Right cardiac atrium (tissue), 5 donors: Measurements from ENCODE around the gene TTLL12. TPM values are rescaled to one million over a fixed set of nuclear protein-coding genes. Genes with fewer than 3 reads are reported as not detected.
A peak's percentile ranks its signal among the peaks of the same experiment; 100 is the strongest.

Source experiments
- ATAC-seq, 2 donors: fragments of 200-7000 bp; cut with Tn5 transposase; one replicate each; pipeline versions ENCODE4 v1.8.0 to v1.9.1; 2020; ENCODE audit warnings: moderate library complexity in 2 of 2, mild to moderate bottlenecking in 1 of 2
- DNase-seq, 3 donors: peaks; one replicate each; pipeline ENCODE4 v3.0.0-alpha.2; 2020
- H3K27ac ChIP-seq: one replicate; pipeline ENCODE4 v1.5.1; 2013; ENCODE audit warnings: mild to moderate bottlenecking, low read length, control low read depth, moderate library complexity
- H3K27me3 ChIP-seq: one replicate; pipeline ENCODE4 v1.6.1; 2013; ENCODE audit not compliant: control insufficient read depth, insufficient read depth
- H3K4me1 ChIP-seq: one replicate; pipeline ENCODE4 v1.6.1; 2013; ENCODE audit warnings: low read length; ENCODE audit not compliant: control insufficient read depth, insufficient read depth
- H3K4me3 ChIP-seq: one replicate; pipeline ENCODE4 v1.5.1; 2013; ENCODE audit warnings: low read length, control low read depth
- H3K9me3 ChIP-seq: one replicate; pipeline ENCODE4 v1.6.1; 2013; ENCODE audit warnings: low read length; ENCODE audit not compliant: control insufficient read depth
- WGBS: extraction: QIAGEN DNeasy Blood & Tissue Kit; methylation state at CpG from one replicate; pipeline ENCODE4 v1.1.7; 2013; 5-methylcytosine and 5-hydroxymethylcytosine counted together
- intact Hi-C, 4 donors: fragments of 100-400 bp; cut with DNase I; formaldehyde crosslinking; loops; one replicate each; pipeline versions ENCODE4 v1.11.0 to v1.14.0; 2022 to 2023
- polyA plus RNA-seq: library from polyadenylated mRNA; stranded (reverse); fragments of 200-250 nt; gene quantifications from one replicate; pipeline ENCODE4 v1.2.3, GENCODE V29; 2013
- total RNA-seq, 4 donors: library from RNA; stranded (reverse); fragmentation: NEBNext Ultra II Directional; extraction: Animal tissue kit (Norgen Biotek cat#: 25700); gene quantifications; one replicate each; pipeline ENCODE4 v1.2.1, GENCODE V29; 2021
- donor health status: healthy with polysubstance abuse.
- donor health status: DM: no; HTN: yes; CAD: no.
- donor health status: DM: no; HTN: no; CAD: no.
- donor health status: DM: no; HTN: yes; CAD: no; lungs with severe emphysema.
- donor health status: DM: yes; HTN: yes; CAD: no.

Gene TTLL12
- total and polyA plus RNA-seq, 5 donors, result 6.9 to 11.0 (median 10.1) TPM

DNA sequence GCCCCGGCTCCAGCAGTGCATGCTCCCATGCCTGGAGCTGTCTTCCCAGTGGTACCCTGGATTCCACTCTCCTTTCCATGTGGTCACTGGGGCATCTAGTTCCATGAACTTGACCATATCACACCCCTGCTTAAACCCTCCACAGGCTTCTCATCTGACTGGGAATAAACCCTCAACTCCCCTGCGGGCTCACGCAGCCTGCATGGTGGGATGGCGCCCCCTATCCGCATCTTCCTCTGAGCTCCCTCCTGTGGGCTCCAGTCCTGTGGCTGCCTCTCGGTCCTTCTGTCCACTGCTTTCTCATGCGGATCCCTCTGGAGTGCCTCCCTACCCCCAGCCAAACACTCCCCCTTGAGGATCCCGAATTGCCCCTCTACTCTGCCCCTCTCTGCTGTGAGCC is 41.4 kb upstream of the TTLL12 start:
- Histone ChIP-seq H3K4me1 (no peaks in the 10 kb centered on the region), H3K27me3 (no peaks in the 10 kb centered on the region), H3K9me3 (no peaks in the 10 kb centered on the region), H3K27ac (no peak overlapping the region), H3K4me3 (no peak overlapping the region)
- WGBS, result 60% methylated on average over 8 of the region's 8 CpGs
- intact Hi-C loops, result no loop called here
- DNase-seq (no peak), ATAC-seq (no peak)

DNA sequence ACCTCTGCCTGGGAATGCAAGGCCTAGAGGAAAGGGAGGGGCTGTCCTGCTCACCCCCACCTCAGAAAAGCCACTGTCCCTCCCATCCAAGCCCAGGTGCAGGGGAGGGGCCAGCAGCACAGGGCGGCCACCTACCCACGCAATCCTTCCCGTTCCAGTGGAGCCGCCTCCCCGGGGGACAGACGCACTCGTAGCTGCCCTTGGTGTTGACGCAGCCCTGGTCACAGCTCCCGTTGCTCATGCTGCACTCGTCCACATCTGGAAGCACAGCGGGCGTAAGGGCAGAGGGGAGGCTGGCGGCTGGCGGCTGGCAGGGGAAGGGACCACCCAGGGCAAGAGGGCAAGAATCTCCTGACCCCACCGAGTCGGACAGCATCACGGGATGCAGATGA is 40.3 kb upstream of the TTLL12 start:
- WGBS, result 58% methylated on average over 17 of the region's 17 CpGs
- no peaks in the 10 kb centered on the region for H3K4me1 ChIP-seq
- intact Hi-C loops, result no loop called here
- DNase-seq, result no peak
- no peak overlapping the region for H3K4me3 ChIP-seq
- H3K9me3 ChIP-seq, result no peaks in the 10 kb centered on the region
- no peak for ATAC-seq
- H3K27me3 ChIP-seq, result no peaks in the 10 kb centered on the region
- H3K27ac ChIP-seq, result no peak overlapping the region

DNA sequence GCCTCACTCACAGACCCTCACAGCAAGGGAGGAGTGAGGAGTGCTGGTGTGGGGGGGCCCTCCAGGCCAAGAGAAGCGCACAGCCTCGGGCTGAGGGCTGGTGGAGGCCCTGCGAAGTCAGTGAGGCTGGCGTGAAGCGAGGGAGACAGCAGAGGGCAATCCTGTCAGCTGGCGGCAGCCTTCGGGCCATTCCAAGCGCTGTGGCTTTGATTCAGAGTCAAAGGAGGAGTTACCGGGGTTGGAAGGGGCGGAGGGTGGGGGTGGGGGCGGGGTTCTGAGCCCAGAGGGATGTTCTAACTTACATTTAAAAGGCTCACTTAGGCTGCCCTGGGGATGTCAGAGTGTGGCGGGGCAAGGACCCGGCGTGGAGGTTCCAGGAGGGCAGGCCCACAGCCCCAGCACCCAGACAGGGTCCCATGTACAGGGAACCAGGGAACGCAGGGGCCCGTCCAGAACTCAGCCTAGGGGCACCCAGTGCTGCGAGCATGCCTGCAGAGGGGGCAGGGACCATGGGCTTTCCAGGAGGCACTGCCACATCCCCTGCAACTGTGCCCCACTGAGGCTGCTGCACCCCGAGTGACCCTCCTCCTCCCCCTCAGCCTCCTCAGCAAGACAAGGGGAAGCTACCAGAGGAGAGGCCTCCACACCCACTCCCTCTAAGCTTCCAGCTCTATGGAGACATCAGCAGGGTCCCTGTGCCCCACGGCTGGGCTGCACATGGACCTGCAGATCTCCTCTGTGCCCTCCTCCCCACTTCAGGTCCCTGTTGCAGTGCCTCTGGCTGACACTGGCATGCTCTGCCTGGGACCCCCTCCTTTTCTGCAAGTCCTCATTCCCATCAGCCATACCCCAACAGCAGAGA is 39.7 kb upstream of the TTLL12 start:
- intact Hi-C loops, result no loop called here
- WGBS, result 54% methylated on average over 19 of the region's 19 CpGs
- no peak overlapping the region for H3K27ac ChIP-seq

DNA sequence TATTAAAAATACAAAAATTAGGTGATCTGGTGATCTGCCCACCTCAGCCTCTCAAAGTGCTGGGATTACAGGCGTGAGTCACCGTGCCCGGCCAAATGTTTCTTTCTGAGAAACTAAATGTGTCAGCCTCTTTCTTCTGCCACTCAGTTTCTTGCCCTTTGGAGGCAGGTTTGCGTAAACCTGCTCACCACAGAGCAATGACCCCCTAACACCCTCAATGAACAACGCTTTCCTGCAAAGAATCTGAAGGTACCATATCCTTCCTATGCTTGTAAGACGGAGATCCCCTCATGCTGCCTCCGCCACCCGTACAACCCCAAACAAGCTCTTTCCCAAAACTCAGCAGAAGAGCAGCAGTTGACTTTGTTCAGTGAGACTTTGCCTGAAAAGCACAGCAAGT is 38.7 kb upstream of the TTLL12 start:
- intact Hi-C loops, result no loop called here
- DNase-seq (no peak), ATAC-seq (no peak)
- no peaks in the 10 kb centered on the region for H3K4me1 ChIP-seq
- H3K27me3 ChIP-seq, result no peaks in the 10 kb centered on the region
- H3K4me3 ChIP-seq, result no peak overlapping the region
- H3K27ac ChIP-seq, result no peak overlapping the region
- H3K9me3 ChIP-seq, result no peaks in the 10 kb centered on the region
- WGBS, result 95% methylated on average over 8 of the region's 8 CpGs

More for the DNA sequence above, 39.7 kb upstream of the TTLL12 start:
- peak in 1 of 2 donors; percentile 47 for ATAC-seq
- no peak for DNase-seq
- H3K27me3 ChIP-seq, result no peaks in the 10 kb centered on the region
- H3K4me3 ChIP-seq, result no peak overlapping the region
- no peaks in the 10 kb centered on the region for H3K9me3 ChIP-seq
- no peaks in the 10 kb centered on the region for H3K4me1 ChIP-seq

GRCh38 chr22:43222987-43223386 is 36.1 kb upstream of the TTLL12 start:
- Histone ChIP-seq H3K27me3 (no peaks in the 10 kb centered on the region), H3K4me3 (no peak overlapping the region), H3K27ac (no peak overlapping the region), H3K4me1 (no peaks in the 10 kb centered on the region), H3K9me3 (no peaks in the 10 kb centered on the region)
- no peak for DNase-seq
- intact Hi-C loops, result no loop called here
- 70% methylated on average over 13 of the region's 13 CpGs for WGBS
- no peak for ATAC-seq

DNA sequence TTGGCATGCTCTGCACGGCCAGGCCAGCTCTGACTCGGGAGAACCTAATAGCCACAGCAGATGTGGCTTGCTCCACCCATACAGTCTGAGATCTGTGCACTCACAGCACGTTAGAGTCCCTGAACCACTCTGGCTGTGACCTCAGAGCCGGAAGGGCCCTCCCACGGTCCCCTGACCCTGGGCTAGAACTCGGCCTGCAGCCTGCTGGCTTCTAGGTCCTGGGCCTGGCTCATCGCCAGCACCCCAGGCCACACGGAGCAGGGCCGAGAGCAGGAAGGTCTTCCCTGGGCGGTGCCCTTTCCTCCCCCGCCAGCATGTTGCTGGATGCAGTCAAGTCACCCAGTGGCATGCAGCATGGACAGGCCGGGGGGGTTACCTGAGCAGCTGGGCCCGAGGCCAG is 35.3 kb upstream of the TTLL12 start:
- ATAC-seq (peak; percentile 57 to 83), DNase-seq (peak; percentile 56 to 80 (median 80))
- intact Hi-C loops, result no loop called here
- Histone ChIP-seq H3K4me3 (no peak overlapping the region), H3K27ac (no peak overlapping the region), H3K9me3 (no peaks in the 10 kb centered on the region), H3K27me3 (no peaks in the 10 kb centered on the region), H3K4me1 (no peaks in the 10 kb centered on the region)
- WGBS, result 46% methylated on average over 13 of the region's 13 CpGs

- ATAC-seq, result no peak
- H3K9me3 ChIP-seq, result no peaks in the 10 kb centered on the region
These were observed 33.9 kb upstream of the TTLL12 start for GRCh38 chr22:43220625-43221380.

DNA sequence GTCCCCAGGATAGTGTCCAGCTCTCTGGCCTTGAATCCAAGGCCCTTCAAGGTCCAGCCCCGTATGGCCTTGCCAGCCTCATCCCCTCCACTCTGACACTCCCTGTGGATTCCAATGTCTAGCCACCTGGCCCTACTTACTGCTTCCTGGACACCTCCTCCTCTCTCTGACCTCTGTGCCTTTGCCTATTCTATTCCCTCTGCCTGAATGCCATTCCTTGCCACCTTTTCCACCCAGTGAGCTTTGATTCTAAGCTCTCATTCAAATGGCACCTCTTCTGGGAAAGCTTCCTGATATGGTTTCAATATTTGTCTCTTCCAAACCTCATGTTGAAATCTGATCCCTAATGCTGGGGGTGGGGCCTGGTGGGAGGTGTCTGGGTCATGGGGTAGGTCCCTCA is 31.9 kb upstream of the TTLL12 start:
- intact Hi-C loops, result no loop called here
- no peak overlapping the region for H3K27ac ChIP-seq
- H3K27me3 ChIP-seq, result no peaks in the 10 kb centered on the region
- no peaks in the 10 kb centered on the region for H3K9me3 ChIP-seq
- 76% methylated on average over 1 of the region's 1 CpG for WGBS
- no peaks in the 10 kb centered on the region for H3K4me1 ChIP-seq
- DNase-seq (no peak), ATAC-seq (no peak)
- no peak overlapping the region for H3K4me3 ChIP-seq

More at GRCh38 chr22:43220625-43221380, 33.9 kb upstream of the TTLL12 start:
- Histone ChIP-seq H3K27me3 (no peaks in the 10 kb centered on the region), H3K4me1 (no peaks in the 10 kb centered on the region), H3K4me3 (no peak overlapping the region), H3K27ac (no peak overlapping the region)
- intact Hi-C loops, result no loop called here
- 90% methylated on average over 22 of the region's 22 CpGs for WGBS
- DNase-seq, result no peak

DNA sequence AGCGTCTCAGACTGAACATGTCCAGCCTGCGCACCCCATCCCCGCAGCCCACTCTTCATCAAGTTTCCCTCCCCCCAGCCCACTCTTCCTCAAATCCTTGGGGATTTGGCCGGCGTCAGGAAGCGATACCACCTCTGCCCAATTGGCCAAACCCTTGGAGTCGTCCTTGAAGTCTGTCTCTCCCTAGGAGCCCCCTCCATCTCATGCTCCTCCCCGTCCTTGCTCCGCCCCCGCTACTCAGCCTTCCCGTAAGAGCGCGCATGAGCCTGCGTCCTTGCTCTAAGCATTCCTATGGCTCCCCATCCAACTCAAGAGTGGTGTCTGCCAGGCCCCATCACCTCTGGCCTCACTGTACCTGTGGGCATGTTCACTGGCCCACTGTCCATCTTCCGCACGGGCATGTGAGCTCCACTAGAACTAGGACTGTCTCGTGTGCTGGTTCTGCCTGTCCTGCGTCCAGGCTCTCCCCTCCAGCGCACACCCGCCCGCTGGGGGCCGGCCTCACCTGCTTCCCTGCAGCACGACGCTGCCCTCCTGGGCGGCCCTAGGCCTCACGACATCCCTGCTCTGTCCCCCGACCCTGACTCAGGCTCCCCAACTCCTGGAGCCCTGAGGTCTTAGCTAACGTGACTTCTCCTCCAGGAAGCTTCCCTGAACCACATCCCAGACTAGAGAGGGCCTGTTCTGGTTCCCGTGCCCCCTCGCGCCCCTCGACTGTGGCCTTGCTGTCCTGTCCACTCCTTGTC is 30.5 kb upstream of the TTLL12 start:
- ATAC-seq (no peak), DNase-seq (peak in 2 of 3 donors; percentile 17 to 24)
- intact Hi-C loops, result no loop called here
- no peak overlapping the region for H3K27ac ChIP-seq
- H3K27me3 ChIP-seq, result no peaks in the 10 kb centered on the region
- no peaks in the 10 kb centered on the region for H3K9me3 ChIP-seq
- no peak overlapping the region for H3K4me3 ChIP-seq
- H3K4me1 ChIP-seq, result no peaks in the 10 kb centered on the region
- 70% methylated on average over 32 of the region's 32 CpGs for WGBS

- Histone ChIP-seq H3K27ac (no peak overlapping the region), H3K4me1 (no peaks in the 10 kb centered on the region), H3K9me3 (no peaks in the 10 kb centered on the region), H3K4me3 (no peak overlapping the region), H3K27me3 (no peaks in the 10 kb centered on the region)
- intact Hi-C loops, result no loop called here
- WGBS, result 72% methylated on average over 6 of the region's 6 CpGs
- peak in 1 of 3 donors; percentile 32 for DNase-seq
- ATAC-seq, result no peak
These were observed 29.8 kb upstream of the TTLL12 start for GRCh38 chr22:43216738-43217137.

GRCh38 chr22:43213962-43214361 is 27.0 kb upstream of the TTLL12 start:
- intact Hi-C loops, result no loop called here
- ATAC-seq (no peak), DNase-seq (no peak)
- WGBS, result 80% methylated on average over 12 of the region's 12 CpGs
- Histone ChIP-seq H3K9me3 (no peaks in the 10 kb centered on the region), H3K4me3 (no peak overlapping the region), H3K27me3 (no peaks in the 10 kb centered on the region), H3K27ac (no peak overlapping the region), H3K4me1 (no peaks in the 10 kb centered on the region)
